Measurements from ENCODE around the gene SCG5. TPM values are rescaled to one million over a fixed set of nuclear protein-coding genes. Genes with fewer than 3 reads are reported as not detected.

SCG5 gene
- polyA plus RNA-seq, 3 donors, result 0.83 to 59.5 (median 3.4) TPM

- 29 to 71% (median 67%) methylated on average over 5 of the region's 5 CpGs for WGBS, 3 donors
- H3K27ac ChIP-seq (ENCODE audit: low read depth, low read length), result no peak overlapping the region
Measured at GRCh38 chr15:32657198-32657883, 15.8 kb downstream of the SCG5 start.

DNA sequence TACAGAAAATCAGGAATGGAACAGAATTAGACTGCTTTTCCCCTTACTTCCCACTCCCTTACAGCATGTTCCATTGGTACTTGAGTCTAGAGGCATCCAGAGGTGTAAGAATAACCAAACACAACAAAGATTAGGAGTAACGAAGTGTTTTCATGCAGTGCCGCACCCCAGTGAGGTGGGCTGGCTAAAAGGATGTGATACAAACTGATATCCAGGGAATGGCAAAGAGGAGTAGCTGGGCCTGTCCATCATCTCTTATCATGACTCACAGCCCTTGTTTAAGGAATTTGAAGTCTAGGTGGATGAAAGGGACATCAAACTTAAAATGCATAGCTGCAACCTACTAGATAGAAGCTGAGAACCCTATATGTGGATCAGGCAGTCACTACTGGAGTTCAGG is 16.4 kb downstream of the SCG5 start:
- H3K27ac ChIP-seq (ENCODE audit: low read depth, low read length), result no peak overlapping the region
- 64 to 92% (median 92%) methylated on average over 2 of the region's 2 CpGs for WGBS, 3 donors

DNA sequence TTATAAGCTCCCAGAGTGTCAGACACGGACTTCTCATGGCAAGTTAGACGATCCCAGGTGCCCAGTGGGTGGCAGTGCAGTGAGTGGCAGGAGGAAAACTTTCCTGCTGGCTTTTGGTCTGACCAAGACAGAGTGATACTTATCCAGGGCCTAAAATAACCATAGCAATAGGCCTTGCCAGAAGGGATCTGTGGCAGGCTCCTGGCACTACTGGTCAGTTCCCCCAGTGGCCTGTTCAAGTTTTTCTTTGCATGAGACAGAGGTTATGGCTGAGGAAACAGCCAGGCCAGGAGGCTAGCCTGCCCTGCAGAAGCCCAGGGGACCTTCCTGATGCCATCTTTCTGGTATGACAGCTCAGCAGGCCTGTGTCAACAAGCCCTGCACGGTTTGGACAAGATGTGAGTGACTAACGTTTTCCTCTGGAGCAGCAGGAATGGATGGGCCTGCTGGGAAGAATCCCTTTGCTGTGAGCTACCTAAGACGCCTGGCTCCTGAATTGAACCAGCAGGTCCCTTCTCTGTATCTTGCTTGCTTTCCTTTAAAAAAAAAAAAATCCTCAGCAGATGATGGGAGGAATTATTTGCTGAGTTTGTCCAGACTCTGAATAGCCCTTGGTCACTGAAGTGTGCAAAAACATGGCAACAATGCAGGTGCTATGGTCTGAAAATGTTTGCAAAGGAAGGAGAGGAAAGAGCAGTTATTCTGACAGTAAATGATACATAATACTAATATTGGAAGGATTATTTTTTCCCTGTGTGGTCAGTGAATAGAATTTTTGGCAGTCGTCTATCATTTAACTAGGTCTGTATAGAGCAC is 18.0 kb downstream of the SCG5 start:
- no peak overlapping the region for H3K27ac ChIP-seq (ENCODE audit: low read depth, low read length)
- WGBS, 3 donors, result 42 to 72% (median 66%) methylated on average over 6 of the region's 6 CpGs

DNA sequence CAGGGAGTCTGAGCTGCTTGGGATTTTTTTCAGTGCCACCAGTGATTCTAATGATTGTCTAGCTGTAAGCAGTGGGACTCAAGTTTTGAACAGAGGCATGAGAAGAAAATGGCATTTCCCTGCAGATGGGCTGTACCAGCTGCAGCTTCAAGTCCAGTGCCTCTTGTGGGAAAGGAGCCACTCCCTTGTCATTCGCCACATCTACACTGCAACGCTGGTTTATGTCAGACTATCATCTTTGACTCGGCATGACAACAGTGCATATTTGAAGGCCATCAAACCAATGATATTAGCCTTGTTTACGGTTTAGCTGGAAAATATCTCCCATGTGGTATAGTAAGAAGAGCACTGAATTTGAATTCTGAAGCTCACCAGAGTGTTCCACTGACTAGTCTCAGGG is 22.2 kb downstream of the SCG5 start:
- 89 to 97% (median 89%) methylated on average over 4 of the region's 4 CpGs for WGBS, 3 donors
- no peak overlapping the region for H3K27ac ChIP-seq (ENCODE audit: low read depth, low read length)

GRCh38 chr15:32664796-32665195 is 23.3 kb downstream of the SCG5 start:
- H3K27ac ChIP-seq (ENCODE audit: low read depth, low read length), result no peak overlapping the region

DNA sequence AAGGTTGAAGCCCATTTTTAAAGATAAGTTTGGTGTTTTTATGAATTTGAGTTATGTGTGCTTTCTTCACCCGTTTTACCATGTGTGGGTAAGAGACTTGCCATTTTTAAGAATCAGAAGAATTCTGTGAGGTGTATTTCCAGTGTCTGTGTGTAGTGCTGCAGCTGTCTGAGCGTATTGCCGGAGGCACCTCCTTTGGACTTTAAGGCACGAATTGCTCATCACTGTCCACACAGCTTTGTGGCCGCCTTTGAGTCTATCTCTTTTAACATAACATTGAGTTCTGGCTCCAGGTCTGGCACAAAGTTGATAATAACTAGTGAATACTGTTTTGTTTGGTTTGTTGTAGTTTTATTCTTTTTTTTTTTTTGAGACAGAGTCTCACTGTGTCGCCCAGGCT is 25.8 kb downstream of the SCG5 start:
- H3K27ac ChIP-seq (ENCODE audit: low read depth, low read length), result no peak overlapping the region
- 96 to 99% (median 97%) methylated on average over 6 of the region's 6 CpGs for WGBS, 3 donors

DNA sequence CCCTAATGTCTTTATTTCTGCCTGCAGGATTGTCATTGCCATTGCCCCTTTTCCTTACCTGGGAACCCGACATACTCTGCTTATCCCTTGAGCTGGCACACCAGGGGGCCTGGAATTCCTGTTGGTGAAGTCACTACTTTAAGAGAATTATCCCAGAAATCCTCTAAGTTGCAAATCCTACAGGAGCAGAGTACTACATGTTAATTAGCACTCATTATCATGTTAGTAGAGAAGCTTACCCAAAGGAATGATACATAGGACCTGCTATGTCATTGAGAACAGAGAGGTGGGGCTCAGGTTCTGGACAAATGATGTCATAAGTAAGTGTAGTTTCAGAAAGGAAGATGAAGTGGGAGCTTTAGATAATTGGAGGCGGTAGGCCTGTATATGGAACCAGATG is 27.4 kb downstream of the SCG5 start:
- no peak overlapping the region for H3K27ac ChIP-seq (ENCODE audit: low read depth, low read length)
- 86 to 95% (median 94%) methylated on average over 2 of the region's 2 CpGs for WGBS, 3 donors

DNA sequence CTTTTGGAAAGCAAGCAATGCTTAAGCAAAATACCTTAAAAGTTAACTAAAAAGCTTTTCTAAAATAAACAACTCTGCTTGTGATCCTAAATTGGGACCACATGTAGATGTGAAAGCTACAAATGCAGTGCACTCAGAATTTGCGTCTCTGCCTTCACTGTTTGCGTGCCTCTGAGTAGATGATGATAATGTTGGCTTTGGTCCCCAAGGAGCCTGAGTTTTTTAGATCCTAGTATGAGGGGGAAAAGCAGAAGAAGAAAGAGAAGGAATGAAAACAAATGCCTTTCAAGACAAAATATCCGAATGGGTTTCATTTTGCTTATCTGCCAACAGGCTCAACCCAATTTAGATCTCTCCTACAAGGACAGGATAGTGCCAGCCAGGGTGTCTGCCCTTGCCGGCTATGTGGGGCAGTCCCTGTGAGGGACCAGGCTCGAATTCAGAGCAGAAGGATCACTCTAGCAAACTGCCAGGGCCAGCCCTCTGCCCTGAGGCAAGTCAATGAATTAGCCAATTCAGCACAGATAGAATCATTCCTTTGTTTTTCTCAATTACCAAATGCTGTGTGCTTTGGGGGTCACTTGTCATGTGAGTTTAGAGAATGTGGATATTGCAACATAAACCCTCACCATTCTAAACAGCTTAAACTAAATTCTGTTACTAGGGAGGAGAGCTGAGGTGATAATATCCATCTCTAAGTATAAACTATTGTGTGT is 28.5 kb downstream of the SCG5 start:
- H3K27ac ChIP-seq (ENCODE audit: low read depth, low read length), result no peak overlapping the region
- WGBS, 3 donors, result 45 to 50% (median 46%) methylated on average over 5 of the region's 5 CpGs

DNA sequence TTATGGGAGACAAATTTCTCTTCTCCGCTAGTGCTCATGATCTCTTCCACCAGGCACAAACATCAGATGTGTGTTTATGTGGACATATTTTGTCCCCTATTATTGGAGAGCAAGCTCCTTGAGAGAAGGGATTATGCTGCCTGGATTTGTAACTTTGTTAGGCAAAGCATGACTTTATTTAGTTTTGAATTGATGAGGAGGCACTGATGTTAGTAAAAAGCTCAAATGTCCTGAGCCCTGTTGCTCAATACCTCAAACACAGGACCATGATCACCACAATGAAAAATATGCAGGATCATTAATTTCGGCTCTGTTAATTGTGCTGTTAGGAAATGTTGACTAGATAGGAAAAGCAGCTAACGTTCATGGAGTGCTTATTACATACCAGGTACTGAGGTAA is 29.1 kb downstream of the SCG5 start:
- 70 to 84% (median 84%) methylated on average over 3 of the region's 3 CpGs for WGBS, 3 donors
- no peak overlapping the region for H3K27ac ChIP-seq (ENCODE audit: low read depth, low read length)

DNA sequence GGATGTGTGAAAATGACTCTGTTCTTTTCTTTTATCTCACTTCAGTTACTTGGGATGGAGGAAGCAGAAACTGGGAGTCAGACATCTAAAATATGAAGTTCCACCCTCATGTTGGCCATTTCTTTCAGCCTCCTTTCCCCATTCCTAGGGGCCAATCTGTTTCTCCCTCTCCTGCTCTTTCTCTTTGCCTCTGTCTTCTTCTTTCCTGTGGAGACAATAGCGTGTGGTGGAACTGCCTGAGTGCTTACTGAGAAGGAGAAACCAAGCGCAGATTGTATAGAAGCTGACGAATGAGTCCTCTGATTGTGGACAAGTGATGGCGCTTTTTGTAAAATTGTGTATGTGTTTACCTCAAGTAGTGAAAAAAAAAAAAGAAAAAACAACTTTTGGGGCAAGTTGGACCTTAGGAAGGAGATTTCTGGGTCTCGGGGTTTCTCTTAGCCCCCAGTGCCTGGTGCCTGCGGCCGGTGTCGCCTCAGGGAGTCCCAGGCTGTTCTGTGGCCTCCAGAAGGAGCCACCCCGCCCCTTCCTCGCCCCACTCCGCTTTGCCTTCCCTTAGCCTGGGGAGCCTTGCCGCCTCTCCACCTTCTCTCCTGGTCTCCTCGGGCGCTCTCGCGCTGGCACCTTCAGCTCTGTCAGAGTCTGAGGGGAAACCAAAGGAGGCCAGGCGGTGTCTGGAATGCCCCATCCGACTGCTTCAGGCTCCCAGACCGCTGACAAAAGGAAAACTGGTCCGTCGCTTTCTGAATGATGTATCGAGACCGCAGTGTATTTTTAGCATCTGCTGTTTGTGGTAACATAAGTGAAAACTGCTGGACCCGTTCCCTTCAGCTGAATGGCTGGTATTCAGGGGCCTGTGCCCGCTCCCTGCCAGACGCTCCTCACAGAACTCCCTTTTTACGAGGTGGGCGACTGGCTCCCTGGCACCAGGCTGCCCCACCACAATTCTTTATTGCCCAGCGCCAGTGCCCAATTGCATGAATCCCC is 30.1 kb downstream of the SCG5 start:
- 94 to 96% (median 96%) methylated on average over 29 of the region's 29 CpGs for WGBS, 3 donors
- H3K27ac ChIP-seq (ENCODE audit: low read depth, low read length), result no peak overlapping the region

DNA sequence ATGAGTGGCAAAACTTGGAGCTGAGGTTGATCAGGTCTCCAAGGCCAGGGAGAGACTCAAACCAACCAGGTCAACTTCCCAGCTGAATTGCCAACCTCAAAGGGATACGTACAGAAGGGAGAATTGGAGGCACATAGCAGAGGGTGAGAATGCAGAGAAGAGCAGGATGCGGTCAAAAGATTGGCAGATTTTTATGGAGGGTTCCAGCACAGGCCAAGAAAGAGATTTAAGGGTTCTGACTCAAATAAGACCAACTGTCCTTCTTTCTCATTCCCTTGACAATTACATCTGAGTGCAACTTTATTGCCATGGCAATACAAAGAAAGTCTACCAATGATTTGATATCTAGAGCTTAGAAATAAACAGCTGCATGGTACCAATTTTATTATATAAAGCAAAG is 33.2 kb downstream of the SCG5 start:
- H3K27ac ChIP-seq (ENCODE audit: low read depth, low read length), result no peak overlapping the region
- 93 to 98% (median 94%) methylated on average over 2 of the region's 2 CpGs for WGBS, 3 donors

DNA sequence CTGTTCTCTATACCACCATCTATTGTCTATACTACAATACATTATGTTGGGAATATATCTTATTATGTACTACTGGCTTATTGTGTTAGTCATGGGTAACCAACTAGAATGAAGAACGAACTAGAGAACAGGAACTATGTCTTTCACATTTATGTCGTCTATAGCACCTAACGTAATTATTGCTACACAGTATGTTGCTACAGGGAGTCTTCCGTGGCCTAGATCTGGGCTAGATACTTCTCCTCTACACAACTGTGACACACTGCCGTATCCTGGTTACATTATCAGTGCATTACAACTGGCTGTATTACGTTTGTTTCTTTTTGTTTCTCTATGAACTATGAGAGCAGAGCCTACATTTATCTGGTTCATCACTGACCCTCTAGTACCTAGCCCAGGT is 34.0 kb downstream of the SCG5 start:
- H3K27ac ChIP-seq (ENCODE audit: low read depth, low read length), result no peak overlapping the region
- WGBS, 3 donors, result 50 to 81% (median 51%) methylated on average over 6 of the region's 6 CpGs

GRCh38 chr15:32676169-32676568 is 34.7 kb downstream of the SCG5 start:
- WGBS, 3 donors, result 66 to 77% (median 69%) methylated on average over 2 of the region's 2 CpGs
- H3K27ac ChIP-seq (ENCODE audit: low read depth, low read length), result no peak overlapping the region

DNA sequence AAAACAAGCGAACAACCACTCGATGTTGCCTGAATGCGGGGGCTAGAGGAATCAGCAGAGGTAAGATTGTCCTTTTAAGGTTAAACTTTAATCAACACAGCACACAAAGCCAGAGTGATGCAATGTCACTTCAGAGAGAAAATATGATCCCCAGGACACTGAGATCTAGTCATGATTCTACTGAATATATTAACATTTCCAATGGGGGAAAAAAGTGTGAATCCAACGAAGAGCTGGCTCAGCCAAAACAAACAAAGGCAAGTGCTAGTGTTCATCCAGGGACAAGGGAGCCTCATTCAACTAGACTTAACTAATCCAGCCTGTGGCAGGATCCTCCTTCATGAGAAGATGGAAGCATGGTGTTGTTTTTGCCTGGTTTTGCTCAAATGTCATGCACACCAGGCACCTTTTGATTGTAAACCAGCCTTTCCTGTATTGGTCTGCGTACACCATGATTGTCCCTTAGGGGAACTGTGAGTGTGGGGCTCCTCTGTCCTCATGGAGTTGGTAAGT is 35.8 kb downstream of the SCG5 start:
- no peak overlapping the region for H3K27ac ChIP-seq (ENCODE audit: low read depth, low read length)
- 41 to 90% (median 79%) methylated on average over 5 of the region's 5 CpGs for WGBS, 3 donors

DNA sequence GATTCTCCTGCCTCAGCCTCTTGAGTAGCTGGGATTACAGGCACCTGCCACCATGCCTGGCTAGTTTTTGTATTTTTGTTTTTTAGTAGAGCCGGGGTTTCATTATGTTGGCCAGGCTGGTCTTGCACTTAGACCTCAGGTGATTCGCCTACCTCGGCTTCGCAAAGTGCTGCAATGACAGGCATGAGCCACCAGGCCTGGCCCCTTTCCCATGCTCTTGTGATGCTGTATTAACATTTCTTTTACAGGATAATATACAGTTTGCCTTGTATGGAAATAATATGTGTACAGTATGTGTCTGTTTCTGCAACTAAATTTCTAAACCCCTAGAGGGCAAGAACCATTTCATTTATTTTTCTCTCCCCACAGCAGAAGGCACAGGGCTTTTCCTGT is 37.8 kb downstream of the SCG5 start:
- 95 to 98% (median 96%) methylated on average over 4 of the region's 4 CpGs for WGBS, 3 donors

GRCh38 chr15:32682569-32682968 is 41.1 kb downstream of the SCG5 start:
- no peak overlapping the region for H3K27ac ChIP-seq (ENCODE audit: low read depth, low read length)
- WGBS, 3 donors, result 85 to 95% (median 88%) methylated on average over 3 of the region's 3 CpGs

More for the DNA sequence above, 37.8 kb downstream of the SCG5 start:
- H3K27ac ChIP-seq (ENCODE audit: low read depth, low read length), result no peak overlapping the region

DNA sequence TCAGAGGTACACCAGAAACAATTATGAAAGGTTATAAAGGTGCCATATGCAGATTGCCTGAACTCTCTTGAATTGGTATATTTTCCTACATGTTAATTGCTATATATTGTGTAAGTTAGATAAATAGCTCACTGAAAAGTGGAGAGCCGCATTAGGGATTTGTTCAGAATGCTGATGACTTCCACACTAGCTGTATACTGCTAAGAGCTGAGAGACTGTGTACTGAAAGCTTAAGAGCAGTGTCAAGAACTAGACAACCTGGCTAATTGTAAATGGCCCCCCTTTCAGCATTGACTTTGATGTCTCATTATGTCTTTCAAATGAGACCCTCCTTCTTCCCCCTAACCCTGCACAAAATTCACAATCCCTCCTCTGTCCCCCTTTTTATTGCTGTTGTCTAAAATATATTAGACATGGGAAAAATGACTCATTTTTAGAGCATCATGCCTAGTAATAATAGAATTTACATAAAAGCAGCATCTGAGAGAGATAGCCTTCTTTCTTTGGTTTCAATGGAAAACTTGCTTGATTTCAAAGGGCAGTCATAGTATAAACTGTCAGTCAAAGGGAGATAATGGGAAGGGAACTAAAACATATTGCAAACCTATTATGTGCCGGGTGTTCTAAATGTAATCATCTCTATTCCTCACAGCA is 41.6 kb downstream of the SCG5 start:
- 94 to 96% (median 95%) methylated on average over 2 of the region's 2 CpGs for WGBS, 3 donors
- no peak overlapping the region for H3K27ac ChIP-seq (ENCODE audit: low read depth, low read length)
